K562 (cell line): ENCODE data around the gene USH2A. TPM values are rescaled to one million over a fixed set of nuclear protein-coding genes. Genes with fewer than 3 reads are reported as not detected.

Experiments used
- XRCC5 ChIP-seq: fragments of 200-400 bp; formaldehyde crosslinking; IDR thresholded peaks from 2 replicates; pipeline ENCODE4 v1.6.1; 2017; ENCODE audit warnings: low read depth, mild to moderate bottlenecking, low read length
- ZNF79 ChIP-seq: fragments of 250-450 bp; sonication (Bioruptor Pico); IDR thresholded peaks from 2 replicates; pipeline ENCODE4 v1.4.0; 2020; ENCODE audit warnings: low read depth, mild to moderate bottlenecking, moderate library complexity
- polyA plus RNA-seq, 8 experiments: library from polyadenylated mRNA; depleted of rRNA in 4 of 8; stranded (reverse) in 5 of 8; unstranded in 3 of 8; fragments of >200 nt; fragmentation: Nextera tagmentation in 2 of 8; fragmentation: Illumina TruSeq in 1 of 8; extraction: Ambion mirVana in 2 of 8; extraction: Trizol in 1 of 8; gene quantifications; 2 replicates each; pipeline versions ENCODE4 v1.2.1 to v1.2.3, GENCODE V29; 2011 to 2014; ENCODE audit warnings: inconsistent platforms in 1 of 8, missing spikeins in 1 of 8
- total RNA-seq, 7 experiments: library from RNA; depleted of rRNA in 6 of 7; stranded (reverse); fragments of >200 nt in 6 of 7; fragmentation: Illumina TruSeq in 2 of 7; extraction: Trizol in 2 of 7; gene quantifications; 2 replicates each; pipeline versions ENCODE4 v1.2.1 to v1.2.3, GENCODE V29; 2011 to 2021; ENCODE audit warnings: low replicate concordance in 1 of 7
- TF ChIP-seq, protein P1 (sequence below), 2 experiments: fragments of 450-650 bp in 1 of 2; sonication (generic) in 1 of 2; formaldehyde crosslinking in 1 of 2; IDR thresholded peaks; 2 replicates each; pipeline versions ENCODE4 v1.7.1 to v1.9.0; 2016 to 2022; ENCODE audit warnings: inconsistent platforms in 1 of 2, mild to moderate bottlenecking in 1 of 2, missing genetic modification reagents in 1 of 2

USH2A gene
- total and polyA plus RNA-seq, 9 of the 15 experiments (the other 6 are each of a cell fraction or from before 2014, with no cell fraction given): under 0.01 TPM; not detected in 7

- TF ChIP-seq, protein P1, sequence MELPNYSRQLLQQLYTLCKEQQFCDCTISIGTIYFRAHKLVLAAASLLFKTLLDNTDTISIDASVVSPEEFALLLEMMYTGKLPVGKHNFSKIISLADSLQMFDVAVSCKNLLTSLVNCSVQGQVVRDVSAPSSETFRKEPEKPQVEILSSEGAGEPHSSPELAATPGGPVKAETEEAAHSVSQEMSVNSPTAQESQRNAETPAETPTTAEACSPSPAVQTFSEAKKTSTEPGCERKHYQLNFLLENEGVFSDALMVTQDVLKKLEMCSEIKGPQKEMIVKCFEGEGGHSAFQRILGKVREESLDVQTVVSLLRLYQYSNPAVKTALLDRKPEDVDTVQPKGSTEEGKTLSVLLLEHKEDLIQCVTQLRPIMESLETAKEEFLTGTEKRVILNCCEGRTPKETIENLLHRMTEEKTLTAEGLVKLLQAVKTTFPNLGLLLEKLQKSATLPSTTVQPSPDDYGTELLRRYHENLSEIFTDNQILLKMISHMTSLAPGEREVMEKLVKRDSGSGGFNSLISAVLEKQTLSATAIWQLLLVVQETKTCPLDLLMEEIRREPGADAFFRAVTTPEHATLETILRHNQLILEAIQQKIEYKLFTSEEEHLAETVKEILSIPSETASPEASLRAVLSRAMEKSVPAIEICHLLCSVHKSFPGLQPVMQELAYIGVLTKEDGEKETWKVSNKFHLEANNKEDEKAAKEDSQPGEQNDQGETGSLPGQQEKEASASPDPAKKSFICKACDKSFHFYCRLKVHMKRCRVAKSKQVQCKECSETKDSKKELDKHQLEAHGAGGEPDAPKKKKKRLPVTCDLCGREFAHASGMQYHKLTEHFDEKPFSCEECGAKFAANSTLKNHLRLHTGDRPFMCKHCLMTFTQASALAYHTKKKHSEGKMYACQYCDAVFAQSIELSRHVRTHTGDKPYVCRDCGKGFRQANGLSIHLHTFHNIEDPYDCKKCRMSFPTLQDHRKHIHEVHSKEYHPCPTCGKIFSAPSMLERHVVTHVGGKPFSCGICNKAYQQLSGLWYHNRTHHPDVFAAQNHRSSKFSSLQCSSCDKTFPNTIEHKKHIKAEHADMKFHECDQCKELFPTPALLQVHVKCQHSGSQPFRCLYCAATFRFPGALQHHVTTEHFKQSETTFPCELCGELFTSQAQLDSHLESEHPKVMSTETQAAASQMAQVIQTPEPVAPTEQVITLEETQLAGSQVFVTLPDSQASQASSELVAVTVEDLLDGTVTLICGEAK (IDR thresholded peaks at IDR 0.05): no peak
- TF ChIP-seq, protein P1 (CRISPR knock-in tag; IDR thresholded peaks at IDR 0.05): no peak
- TF ChIP-seq ZNF79 (CRISPR knock-in tag) (no peak), XRCC5 (no peak)
Observed at GRCh38 chr1:215971793-215972441, 451.3 kb downstream of the USH2A start (continued).
